Measurements from ENCODE around the gene RCAN1. TPM values are rescaled to one million over a fixed set of nuclear protein-coding genes. Genes with fewer than 3 reads are reported as not detected.

RCAN1 gene
- total and polyA plus RNA-seq, 2 of the 8 experiments (the other 6 are each of a cell fraction or from before 2014, with no cell fraction given): 1.7 to 6.4 TPM

GRCh38 chr21:34498623-34499022, 116.3 kb downstream of the RCAN1 start (continued):
- TF ChIP-seq CHD7 (IDR thresholded peaks at IDR 0.05; ENCODE audit: insufficient replicate concordance, low read length) (no peak), TBP (IDR thresholded peaks at IDR 0.05; ENCODE audit: low read depth, low read length) (no peak), CEBPB (IDR thresholded peaks at IDR 0.05; ENCODE audit: low read depth, low read length) (no peak), FOSL1 (IDR thresholded peaks at IDR 0.05; ENCODE audit: insufficient read depth, low read depth, low read length) (no peak), KDM1A (IDR thresholded peaks at IDR 0.05; ENCODE audit: borderline replicate concordance, low read length) (no peak), EGR1 (IDR thresholded peaks at IDR 0.05; ENCODE audit: borderline replicate concordance, low read depth, low read length) (no peak), RNF2 (IDR thresholded peaks at IDR 0.05; ENCODE audit: borderline replicate concordance, low read depth, low read length, missing control alignments, poor library complexity, severe bottlenecking) (no peak), NANOG (IDR thresholded peaks at IDR 0.05; ENCODE audit: insufficient read depth, low read depth, low read length, poor library complexity, severe bottlenecking) (no peak), HDAC2 (IDR thresholded peaks at IDR 0.05; ENCODE audit: borderline replicate concordance in 1 of 2, low read depth in 2 of 2, low read length in 2 of 2) (no peak), JUN (IDR thresholded peaks at IDR 0.05; ENCODE audit: low read depth, low read length) (no peak), SUZ12 (IDR thresholded peaks at IDR 0.05; ENCODE audit: low read length) (no peak)
